AG04449 (cell line): ENCODE results near the gene ARPC1A.
A peak's percentile ranks its signal among the peaks of the same experiment; 100 is the strongest.
"Not testable (repeated sequence)": the region's sequence is repeated elsewhere in the genome, so short reads cannot be mapped to it uniquely, and the experiment has no call there.

Source experiments
- CTCF ChIA-PET: fragments of 350-600 bp; formaldehyde crosslinking; extraction: SDS; loops from one replicate; lab custom pipeline; 2021; ENCODE audit warnings: antibody characterized with exemption; lab: Yijun Ruan, JAX
- POLR2A ChIA-PET: fragments of 400-600, 350-600 bp; formaldehyde crosslinking; extraction: SDS; loops from one replicate; lab custom pipeline; 2020; ENCODE audit warnings: antibody characterized with exemption, inconsistent platforms; lab: Yijun Ruan, JAX
- DNase-seq: peaks from one replicate; pipeline ENCODE4 v3.0.0-alpha.2; 2010; ENCODE audit warnings: low read depth, low spot score
- H3K4me3 ChIP-seq: 2 replicates; pipeline ENCODE4 v1.5.1; 2011; ENCODE audit warnings: low read depth, mild to moderate bottlenecking, control low read depth, low read length
- CTCF ChIP-seq: IDR thresholded peaks from one replicate; pipeline ENCODE4 v1.5.1; 2011; ENCODE audit warnings: mild to moderate bottlenecking, moderate library complexity, low read length, control low read depth, inconsistent platforms; ENCODE audit not compliant: insufficient read depth; ENCODE audit errors: missing control alignments

Gene ARPC1A

GRCh38 chr7:99374111-99375064 lies 48.7 kb downstream of the ARPC1A start, which contains the start of gene ARPC1B:
Gene ARPC1B, plus strand, starts transcription at chr7:99374730. Its CDS starts 10,985 bp downstream, at chr7:99385715.
- peak within 1 kb of the TSS; percentile 68 for H3K4me3 ChIP-seq
- POLR2A ChIA-PET, result interaction anchor here (1.5 kb wide), 1 partner anchor 11 kb away, joined by 4 read pairs; no protein-coding TSS in a partner anchor
- no peak for TF ChIP-seq CTCF
- DNase-seq, result no peak
- CTCF ChIA-PET, result interaction anchor here (1.4 kb wide), 1 partner anchor 10 kb away, joined by 4 read pairs; no protein-coding TSS in a partner anchor

- CTCF ChIA-PET, result no interaction called here
- no peak for DNase-seq
- H3K4me3 ChIP-seq, result peak overlapping the region; percentile 68
- TF ChIP-seq CTCF, result no peak
- POLR2A ChIA-PET, result interaction anchor here (0.6 to 1.5 kb wide), 4 partner anchors 12 to 45 kb away, joined by 4 to 6 read pairs (median 4); partner anchors contain the start of genes BUD31 and PDAP1
Measured at GRCh38 chr7:99375070-99375807, 49.5 kb downstream of the ARPC1A start.

GRCh38 chr7:99379043-99379577 lies 53.4 kb downstream of the ARPC1A start:
- ChIA-PET CTCF (interaction anchor here (0.6 kb wide), 1 partner anchor 160 kb away, joined by 3 read pairs; no protein-coding TSS in a partner anchor), POLR2A (interaction anchor here (1.3 kb wide), 1 partner anchor 14 kb away, joined by 4 read pairs; no protein-coding TSS in a partner anchor)
- peak; percentile 73 for DNase-seq
- no peak for TF ChIP-seq CTCF
- H3K4me3 ChIP-seq, result no peak overlapping the region

GRCh38 chr7:99379693-99380031 lies 54.0 kb downstream of the ARPC1A start:
- not testable (repeated sequence) for DNase-seq, H3K4me3 ChIP-seq
- ChIA-PET CTCF (interaction anchor here (0.6 kb wide), 1 partner anchor 159 kb away, joined by 3 read pairs; no protein-coding TSS in a partner anchor), POLR2A (interaction anchor here (1.3 kb wide), 1 partner anchor 13 kb away, joined by 4 read pairs; no protein-coding TSS in a partner anchor)

- CTCF ChIA-PET, result no interaction called here
- no peak for DNase-seq
- POLR2A ChIA-PET, result interaction anchor here (1.3 kb wide), 1 partner anchor 13 kb away, joined by 4 read pairs; no protein-coding TSS in a partner anchor
- TF ChIP-seq CTCF, result no peak
- H3K4me3 ChIP-seq, result no peak overlapping the region
Measured at GRCh38 chr7:99380032-99380822, 54.5 kb downstream of the ARPC1A start.
